Glutamatergic neuron (in vitro differentiated cells): ENCODE results near the gene CCDC51. TPM values are rescaled to one million over a fixed set of nuclear protein-coding genes. Genes with fewer than 3 reads are reported as not detected.

ENCODE experiments used
- DNase-seq: peaks from one replicate; pipeline ENCODE4 v3.0.0; 2022
- H3K27ac Mint-ChIP-seq: one replicate; pipeline ENCODE4 v1.8.0; 2020; ENCODE audit warnings: mild to moderate bottlenecking, mixed read lengths, inconsistent platforms; ENCODE audit not compliant: unreplicated experiment
- H3K27me3 Mint-ChIP-seq: one replicate; pipeline ENCODE4 v1.8.0; 2020; ENCODE audit warnings: mild to moderate bottlenecking, moderate library complexity, mixed read lengths, inconsistent platforms; ENCODE audit not compliant: unreplicated experiment
- H3K36me3 Mint-ChIP-seq: one replicate; pipeline ENCODE4 v1.8.0; 2020; ENCODE audit warnings: mild to moderate bottlenecking, mixed read lengths, inconsistent platforms; ENCODE audit not compliant: unreplicated experiment
- H3K4me1 Mint-ChIP-seq: one replicate; pipeline ENCODE4 v1.8.0; 2020; ENCODE audit warnings: mild to moderate bottlenecking, low read depth, mixed read lengths, inconsistent platforms; ENCODE audit not compliant: unreplicated experiment
- H3K4me3 Mint-ChIP-seq: one replicate; pipeline ENCODE4 v1.8.0; 2020; ENCODE audit warnings: mild to moderate bottlenecking, mixed read lengths, inconsistent platforms; ENCODE audit not compliant: unreplicated experiment
- H3K9me3 Mint-ChIP-seq: one replicate; pipeline ENCODE4 v1.8.0; 2020; ENCODE audit warnings: mild to moderate bottlenecking, moderate library complexity, mixed read lengths, inconsistent platforms; ENCODE audit not compliant: unreplicated experiment
- total RNA-seq: library from RNA; stranded (reverse); fragmentation: NEBNext Ultra II Directional; extraction: Animal tissue kit (Norgen Biotek cat#: 25700); gene quantifications from one replicate; pipeline ENCODE4 v1.2.1, GENCODE V29; 2021; ENCODE audit not compliant: unreplicated experiment
- TF ChIP-seq, protein P1 (sequence below): fragments of 200-600 bp; sonication (generic); IDR thresholded peaks from one replicate; pipeline ENCODE4 v1.5.0; 2021; ENCODE audit not compliant: partially characterized antibody, unreplicated experiment

Gene CCDC51
- total RNA-seq, 1 donor from 2014 or later = 15.3 TPM

DNA sequence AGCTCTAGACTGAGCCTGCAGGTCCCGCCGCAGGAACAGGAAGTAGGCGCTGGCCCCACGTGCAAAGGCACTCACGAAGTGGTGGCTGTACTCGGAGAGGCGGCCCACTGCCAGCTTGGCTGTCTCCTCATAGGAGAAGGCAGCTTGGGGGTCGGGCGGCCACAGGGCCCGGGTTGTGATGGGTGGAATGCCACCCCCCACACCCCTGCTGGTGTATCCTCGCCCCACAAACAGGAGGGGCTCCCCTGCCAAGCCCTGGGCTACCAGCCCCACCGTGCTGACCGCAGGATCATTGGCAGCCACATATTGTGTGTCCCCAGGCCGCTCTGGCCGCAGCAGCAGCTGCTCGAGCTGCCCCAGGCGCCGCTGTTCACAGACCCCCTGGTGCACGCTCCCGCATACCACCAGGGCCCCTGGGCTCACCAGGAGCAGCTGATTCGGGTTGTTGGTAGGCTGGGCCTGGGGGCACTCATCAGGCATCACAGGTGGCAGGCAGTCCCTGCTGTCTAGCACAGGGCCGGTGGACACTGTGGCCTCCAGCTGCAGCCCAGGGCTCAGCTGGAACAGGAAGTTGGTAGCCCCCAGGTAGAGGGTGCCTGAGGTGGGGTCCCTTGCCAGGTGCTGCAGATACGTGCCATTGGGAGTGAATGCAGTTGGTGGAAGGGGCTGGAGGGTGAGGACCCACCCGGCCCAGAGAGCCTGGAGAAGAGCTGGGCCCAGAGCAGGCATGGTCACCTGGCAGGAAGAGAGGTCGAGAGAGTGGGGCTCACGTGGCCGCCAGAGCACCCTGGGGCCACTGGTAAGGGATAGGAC is 15.8 kb downstream of the CCDC51 start:
- Mint-ChIP-seq H3K9me3 (peaks cover 8% of the 10 kb centered on the region), H3K4me3 (peak overlapping the region; percentile 20), H3K36me3 (no peaks in the 10 kb centered on the region), H3K27me3 (peaks cover 7% of the 10 kb centered on the region), H3K27ac (no peak overlapping the region), H3K4me1 (peaks cover 19% of the 10 kb centered on the region)
- TF ChIP-seq, protein P1, sequence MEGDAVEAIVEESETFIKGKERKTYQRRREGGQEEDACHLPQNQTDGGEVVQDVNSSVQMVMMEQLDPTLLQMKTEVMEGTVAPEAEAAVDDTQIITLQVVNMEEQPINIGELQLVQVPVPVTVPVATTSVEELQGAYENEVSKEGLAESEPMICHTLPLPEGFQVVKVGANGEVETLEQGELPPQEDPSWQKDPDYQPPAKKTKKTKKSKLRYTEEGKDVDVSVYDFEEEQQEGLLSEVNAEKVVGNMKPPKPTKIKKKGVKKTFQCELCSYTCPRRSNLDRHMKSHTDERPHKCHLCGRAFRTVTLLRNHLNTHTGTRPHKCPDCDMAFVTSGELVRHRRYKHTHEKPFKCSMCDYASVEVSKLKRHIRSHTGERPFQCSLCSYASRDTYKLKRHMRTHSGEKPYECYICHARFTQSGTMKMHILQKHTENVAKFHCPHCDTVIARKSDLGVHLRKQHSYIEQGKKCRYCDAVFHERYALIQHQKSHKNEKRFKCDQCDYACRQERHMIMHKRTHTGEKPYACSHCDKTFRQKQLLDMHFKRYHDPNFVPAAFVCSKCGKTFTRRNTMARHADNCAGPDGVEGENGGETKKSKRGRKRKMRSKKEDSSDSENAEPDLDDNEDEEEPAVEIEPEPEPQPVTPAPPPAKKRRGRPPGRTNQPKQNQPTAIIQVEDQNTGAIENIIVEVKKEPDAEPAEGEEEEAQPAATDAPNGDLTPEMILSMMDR = no peak
- DNase-seq = no peak

GRCh38 chr3:48423241-48423882 is 16.6 kb downstream of the CCDC51 start:
- Mint-ChIP-seq H3K4me1 (peaks cover 19% of the 10 kb centered on the region), H3K27me3 (peaks cover 7% of the 10 kb centered on the region), H3K36me3 (no peaks in the 10 kb centered on the region), H3K4me3 (peak overlapping the region; percentile 46), H3K27ac (peak overlapping the region; percentile 36), H3K9me3 (peaks cover 8% of the 10 kb centered on the region)
- DNase-seq = no peak
- TF ChIP-seq, protein P1 = no peak

- no peak for DNase-seq
- H3K9me3 Mint-ChIP-seq = peaks cover 3% of the 10 kb centered on the region
- H3K4me3 Mint-ChIP-seq = peak overlapping the region; percentile 46
- H3K27ac Mint-ChIP-seq = peak overlapping the region; percentile 36
- TF ChIP-seq, protein P1 = no peak
- H3K4me1 Mint-ChIP-seq = peaks cover 16% of the 10 kb centered on the region
- peaks cover 5% of the 10 kb centered on the region for H3K27me3 Mint-ChIP-seq
- H3K36me3 Mint-ChIP-seq = no peaks in the 10 kb centered on the region
These were observed 17.2 kb downstream of the CCDC51 start for GRCh38 chr3:48422681-48423080.

- Mint-ChIP-seq H3K4me3 (no peak overlapping the region), H3K27me3 (peaks cover 2% of the 10 kb centered on the region), H3K9me3 (peaks cover 3% of the 10 kb centered on the region), H3K36me3 (no peaks in the 10 kb centered on the region), H3K27ac (no peak overlapping the region), H3K4me1 (peaks cover 12% of the 10 kb centered on the region)
- no peak for DNase-seq
- TF ChIP-seq, protein P1 = no peak
These were observed 17.6 kb downstream of the CCDC51 start for GRCh38 chr3:48422272-48422671.

DNA sequence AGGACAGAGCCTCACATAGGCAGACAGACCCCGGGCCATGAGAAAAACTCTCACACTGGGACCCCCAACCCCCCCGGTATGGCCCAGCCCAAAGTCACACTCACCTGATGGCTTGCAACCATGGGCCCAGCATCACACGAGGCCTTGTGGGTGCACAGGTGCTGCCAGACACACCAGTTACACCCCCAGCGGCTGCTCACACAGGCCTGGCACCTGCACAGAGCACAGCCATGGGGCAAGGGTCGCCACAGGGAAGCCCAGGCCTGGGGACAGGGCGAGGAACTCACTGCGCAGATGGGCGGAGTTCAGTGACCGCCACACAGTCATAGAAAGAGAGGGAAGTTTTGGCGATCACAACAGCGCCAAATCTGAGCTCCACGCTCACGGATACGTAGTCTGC is 19.4 kb downstream of the CCDC51 start:
- no peak overlapping the region for H3K27ac Mint-ChIP-seq
- no peak for DNase-seq
- no peaks in the 10 kb centered on the region for H3K36me3 Mint-ChIP-seq
- peaks cover 4% of the 10 kb centered on the region for H3K4me1 Mint-ChIP-seq
- no peak overlapping the region for H3K4me3 Mint-ChIP-seq
- no peaks in the 10 kb centered on the region for H3K9me3 Mint-ChIP-seq
- TF ChIP-seq, protein P1 = no peak
- peaks cover 2% of the 10 kb centered on the region for H3K27me3 Mint-ChIP-seq
